HCT116 (cell line): Measurements from ENCODE around the gene TMEM59L. TPM values are rescaled to one million over a fixed set of nuclear protein-coding genes. Genes with fewer than 3 reads are reported as not detected.

Experiments used
- ATAC-seq: fragments of 200-7000 bp; cut with Tn5 transposase; 2 replicates; pipeline ENCODE4 v1.9.1; 2020; ENCODE audit warnings: mild to moderate bottlenecking, moderate library complexity
- BruUV-seq: library from RNA; stranded (reverse); fragments of 400-500 nt; replicated peaks from 2 replicates; lab custom pipeline; 2021; lab: Mats Ljungman, UMichigan
- CTCF ChIA-PET: fragments of 300-600 bp; sonication (Branson Sonifier 250); formaldehyde crosslinking; loops from one replicate; lab custom pipeline; 2021; ENCODE audit warnings: antibody characterized with exemption; lab: Charles Lee
- POLR2A ChIA-PET: fragments of 300-600, 350-600 bp; sonication (Branson Sonifier 250); formaldehyde crosslinking; loops from one replicate; lab custom pipeline; 2021; ENCODE audit warnings: antibody characterized with exemption; lab: Charles Lee
- RAD21 ChIA-PET, 2 experiments: fragments of 300-600 bp; sonication (Branson Sonifier 250); formaldehyde crosslinking; loops; one replicate each; lab custom pipeline; 2023; ENCODE audit warnings: low total read pairs in 2 of 2; ENCODE audit not compliant: uncharacterized antibody in 2 of 2, unreplicated experiment in 2 of 2, low non-redundant PET in 1 of 2; lab: Charles Lee
- DNase-seq: peaks from one replicate; pipeline ENCODE4 v3.0.0-alpha.2; 2010; ENCODE audit warnings: low read depth, low spot score
- H2AFZ ChIP-seq: fragments of 200-600 bp; shearing (Covaris generic), sonication (generic); 2 replicates; pipeline ENCODE4 v1.6.1; 2017; ENCODE audit warnings: low read depth, mixed run types, mixed read lengths, antibody characterized with exemption, low read length; ENCODE audit not compliant: poor library complexity, severe bottlenecking
- H3K27ac ChIP-seq: 2 replicates; pipeline ENCODE4 v1.5.1; 2012; ENCODE audit warnings: low read depth, low read length
- H3K27me3 ChIP-seq: fragments of 200-600 bp; sonication (generic); 2 replicates; pipeline ENCODE4 v1.6.1; 2016; ENCODE audit warnings: mixed run types, low read length, mixed read lengths; ENCODE audit not compliant: insufficient read depth
- H3K36me3 ChIP-seq, 2 experiments: fragments of 200-500 bp in 1 of 2; fragments of 200-600 bp in 1 of 2; sonication (Bioruptor generic) in 1 of 2; sonication (generic) in 1 of 2; 2 replicates each; pipeline versions ENCODE4 v1.5.1 to v1.6.1; 2014 to 2016; ENCODE audit warnings: low read length in 2 of 2, inconsistent platforms in 1 of 2, mixed read lengths in 1 of 2, mixed run types in 1 of 2; ENCODE audit not compliant: insufficient read depth in 2 of 2, control insufficient read depth in 1 of 2
- H3K4me1 ChIP-seq, 2 experiments: fragments of 200-600 bp in 1 of 2; sonication (generic) in 1 of 2; 2 replicates each; pipeline versions ENCODE4 v1.5.1 to v1.6.1; 2012 to 2017; ENCODE audit warnings: low read length in 2 of 2, inconsistent platforms in 1 of 2, mild to moderate bottlenecking in 1 of 2, mixed read lengths in 1 of 2, mixed run types in 1 of 2, moderate library complexity in 1 of 2; ENCODE audit not compliant: insufficient read depth in 2 of 2, control insufficient read depth in 1 of 2
- H3K4me2 ChIP-seq: fragments of 200-600 bp; sonication (generic); 2 replicates; pipeline ENCODE4 v1.6.1; 2017; ENCODE audit warnings: mixed run types, low read length, mixed read lengths
- H3K4me3 ChIP-seq, 2 experiments: fragments of 200-600 bp in 1 of 2; sonication (generic) in 1 of 2; replicated peaks in 1 of 2; 2 replicates each; pipeline ENCODE4 v1.5.1; 2011 to 2016; ENCODE audit warnings: low read length in 2 of 2, control low read depth in 1 of 2, low read depth in 1 of 2, mild to moderate bottlenecking in 1 of 2, mixed read lengths in 1 of 2, mixed run types in 1 of 2
- H3K79me2 ChIP-seq: fragments of 200-600 bp; sonication (generic); 2 replicates; pipeline ENCODE4 v1.6.1; 2017; ENCODE audit warnings: mild to moderate bottlenecking, mixed run types, low read length, moderate library complexity, mixed read lengths; ENCODE audit not compliant: insufficient read depth
- H3K9ac ChIP-seq: fragments of 200-600 bp; sonication (generic); 2 replicates; pipeline ENCODE4 v1.6.1; 2016; ENCODE audit warnings: low read length, mixed read lengths
- H3K9me2 ChIP-seq: fragments of 200-600 bp; sonication (generic), shearing (Covaris generic); 2 replicates; pipeline ENCODE4 v1.6.1; 2017; ENCODE audit warnings: mixed run types, mild to moderate bottlenecking, moderate library complexity; ENCODE audit not compliant: insufficient read depth
- H3K9me3 ChIP-seq, 2 experiments: fragments of 200-500 bp in 1 of 2; fragments of 200-600 bp in 1 of 2; sonication (Bioruptor generic) in 1 of 2; sonication (generic) in 1 of 2; 2 replicates each; pipeline ENCODE4 v1.6.1; 2014 to 2017; ENCODE audit warnings: low read length in 2 of 2, mixed read lengths in 2 of 2, inconsistent platforms in 1 of 2, low read depth in 1 of 2, mild to moderate bottlenecking in 1 of 2, mixed run types in 1 of 2, moderate library complexity in 1 of 2; ENCODE audit not compliant: control insufficient read depth in 1 of 2, insufficient read depth in 1 of 2
- H4K20me1 ChIP-seq: fragments of 200-600 bp; sonication (generic), shearing (Covaris generic); 2 replicates; pipeline ENCODE4 v1.6.1; 2017; ENCODE audit warnings: mixed run types, mild to moderate bottlenecking, moderate library complexity; ENCODE audit not compliant: insufficient read depth
- ATF3 ChIP-seq: IDR thresholded peaks from 2 replicates; pipeline ENCODE4 v1.6.1; 2012
- EGR1 ChIP-seq: IDR thresholded peaks from 2 replicates; pipeline ENCODE4 v1.6.1; 2012; ENCODE audit warnings: low read depth
- FOSL1 ChIP-seq: IDR thresholded peaks from 2 replicates; pipeline ENCODE4 v1.6.1; 2012; ENCODE audit warnings: low read depth
- POLR2AphosphoS5 ChIP-seq: IDR thresholded peaks from 2 replicates; pipeline ENCODE4 v1.6.1; 2011; ENCODE audit warnings: mild to moderate bottlenecking, low read depth, low read length, moderate library complexity
- RAD21 ChIP-seq: IDR thresholded peaks from 2 replicates; pipeline ENCODE4 v1.6.1; 2012; ENCODE audit warnings: low read depth, mild to moderate bottlenecking
- SIN3A ChIP-seq: IDR thresholded peaks from 2 replicates; pipeline ENCODE4 v1.6.1; 2012; ENCODE audit warnings: low read depth
- TCF7L2 ChIP-seq: IDR thresholded peaks from 2 replicates; pipeline ENCODE4 v1.7.0; 2011; ENCODE audit warnings: borderline replicate concordance, inconsistent platforms; ENCODE audit not compliant: insufficient read depth, insufficient read length; ENCODE audit errors: extremely low read depth
- YY1 ChIP-seq: IDR thresholded peaks from 2 replicates; pipeline ENCODE4 v1.6.1; 2011; ENCODE audit warnings: low read length, low read depth, moderate library complexity, mild to moderate bottlenecking; ENCODE audit not compliant: insufficient replicate concordance; ENCODE audit errors: extremely low read depth
- ZFX ChIP-seq: fragments of 450-650 bp; IDR thresholded peaks from 2 replicates; pipeline ENCODE4 v1.6.1; 2017
- intact Hi-C: fragments of 100-400 bp; cut with micrococcal nuclease; formaldehyde crosslinking; loops from 2 replicates; pipeline ENCODE4 v1.10.0; 2022
- total RNA-seq: library from RNA; stranded (reverse); gene quantifications from one replicate; pipeline ENCODE4 v1.2.1, GENCODE V29; 2021; ENCODE audit not compliant: unreplicated experiment
- TF ChIP-seq, protein P1 (sequence below): IDR thresholded peaks from 2 replicates; pipeline ENCODE4 v1.6.1; 2011; ENCODE audit warnings: mild to moderate bottlenecking, low read length, moderate library complexity; ENCODE audit not compliant: insufficient replicate concordance; ENCODE audit errors: extremely low read depth

The TMEM59L gene
- total RNA-seq, 1 experiment from 2014 or later, result 14.3 TPM

DNA sequence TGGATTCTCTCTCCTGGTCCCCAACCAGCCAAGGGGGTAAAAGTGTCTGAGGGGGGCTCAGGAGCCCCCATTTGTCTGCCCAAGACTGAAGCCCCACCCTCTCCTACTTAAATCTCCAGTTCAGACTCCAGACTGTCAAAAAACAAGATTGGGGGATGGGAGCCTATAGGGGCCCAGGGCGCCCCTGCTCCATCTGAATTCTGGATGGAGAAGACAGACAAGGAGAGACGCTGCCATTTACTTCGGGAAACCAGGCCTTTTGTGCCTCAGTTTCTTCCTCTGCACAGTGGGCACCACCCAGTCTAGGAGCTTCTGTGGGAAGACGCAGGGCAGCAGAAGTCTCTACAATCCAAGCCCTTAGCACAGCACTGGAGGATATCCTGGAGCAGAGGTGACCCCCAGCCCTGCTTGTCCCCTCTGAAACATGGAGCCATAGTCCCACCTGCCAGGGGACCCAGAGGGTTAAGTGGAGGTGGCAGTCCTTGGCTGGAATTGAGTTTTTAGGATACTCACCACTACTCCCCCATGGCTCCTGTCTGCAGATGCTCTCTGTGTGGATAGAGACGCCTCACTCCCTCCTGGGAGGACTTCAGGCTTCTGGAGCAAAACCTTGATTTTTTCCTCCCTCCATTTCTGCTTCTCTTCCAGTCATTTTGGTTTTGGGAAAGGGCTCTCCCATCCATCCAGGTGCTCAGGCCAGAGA lies 4.4 kb upstream of the TMEM59L start:
- H3K4me2 ChIP-seq, result peak overlapping the region; percentile 99

DNA sequence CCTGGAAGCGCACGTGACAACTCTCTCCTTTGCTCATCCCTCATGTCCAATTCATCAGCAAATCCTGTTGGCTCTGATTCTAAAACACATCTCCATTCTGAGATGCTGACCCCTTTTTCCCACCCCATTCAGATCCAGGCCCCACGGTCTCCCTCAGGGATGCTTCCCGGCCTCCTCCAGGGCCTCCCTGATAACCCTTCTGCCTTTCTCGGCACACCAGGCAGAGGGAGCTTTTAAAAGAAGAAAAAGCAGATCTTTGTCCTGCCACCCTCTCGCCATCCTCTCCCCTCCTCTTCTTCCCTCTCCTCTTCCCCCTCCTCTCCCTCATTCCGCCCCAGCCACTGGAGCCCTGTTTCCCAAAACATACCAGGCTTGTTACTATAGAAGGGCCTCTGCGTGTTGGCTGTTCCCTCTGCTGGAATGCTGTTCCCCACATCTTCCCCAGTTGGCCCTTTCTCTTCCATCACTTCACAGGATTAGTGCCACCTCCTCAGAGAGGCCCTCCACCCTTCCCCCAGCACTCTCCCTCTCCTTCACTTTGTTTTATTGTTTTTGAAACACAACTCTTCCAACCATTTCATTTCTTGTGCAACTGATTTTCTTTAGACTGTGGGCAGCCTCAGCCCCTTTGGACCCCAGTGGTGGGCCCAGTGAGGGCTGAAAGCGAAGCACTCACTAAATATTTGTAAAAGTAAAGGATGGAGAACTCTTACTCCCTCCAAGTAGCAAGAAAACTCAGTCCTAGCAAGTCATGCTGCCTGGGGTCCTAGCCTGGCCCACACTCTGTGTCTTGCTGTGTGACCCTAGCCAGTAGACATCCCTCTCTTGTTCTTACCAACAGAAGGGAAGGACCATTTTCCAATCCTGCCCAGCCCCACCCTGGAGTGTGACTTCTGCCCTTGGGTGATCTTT lies 3.6 kb upstream of the TMEM59L start:
- Histone ChIP-seq H2AFZ (no peak overlapping the region), H3K4me3 (no peak overlapping the region), H3K4me2 (no peak overlapping the region), H3K27ac (no peak overlapping the region), H3K79me2 (no peaks in the 10 kb centered on the region), H3K36me3 (no peaks in the 10 kb centered on the region), H3K9me3 (no peaks in the 10 kb centered on the region), H4K20me1 (no peaks in the 10 kb centered on the region), H3K4me1 (peaks cover 25 to 52% of the 10 kb centered on the region in 2 experiments)
- ATAC-seq (no peak), DNase-seq (no peak)
- intact Hi-C loops, result no loop called here
- RAD21 ChIA-PET, result no interaction called here
- POLR2A ChIA-PET, result no interaction called here
- no TSS peak for BruUV-seq
- CTCF ChIA-PET, result no interaction called here
- no peak for TF ChIP-seq EGR1
- no peak for TF ChIP-seq FOSL1
- TF ChIP-seq ATF3, result no peak
- no peak for TF ChIP-seq YY1
- TF ChIP-seq POLR2AphosphoS5, result no peak
- TF ChIP-seq, protein P1, sequence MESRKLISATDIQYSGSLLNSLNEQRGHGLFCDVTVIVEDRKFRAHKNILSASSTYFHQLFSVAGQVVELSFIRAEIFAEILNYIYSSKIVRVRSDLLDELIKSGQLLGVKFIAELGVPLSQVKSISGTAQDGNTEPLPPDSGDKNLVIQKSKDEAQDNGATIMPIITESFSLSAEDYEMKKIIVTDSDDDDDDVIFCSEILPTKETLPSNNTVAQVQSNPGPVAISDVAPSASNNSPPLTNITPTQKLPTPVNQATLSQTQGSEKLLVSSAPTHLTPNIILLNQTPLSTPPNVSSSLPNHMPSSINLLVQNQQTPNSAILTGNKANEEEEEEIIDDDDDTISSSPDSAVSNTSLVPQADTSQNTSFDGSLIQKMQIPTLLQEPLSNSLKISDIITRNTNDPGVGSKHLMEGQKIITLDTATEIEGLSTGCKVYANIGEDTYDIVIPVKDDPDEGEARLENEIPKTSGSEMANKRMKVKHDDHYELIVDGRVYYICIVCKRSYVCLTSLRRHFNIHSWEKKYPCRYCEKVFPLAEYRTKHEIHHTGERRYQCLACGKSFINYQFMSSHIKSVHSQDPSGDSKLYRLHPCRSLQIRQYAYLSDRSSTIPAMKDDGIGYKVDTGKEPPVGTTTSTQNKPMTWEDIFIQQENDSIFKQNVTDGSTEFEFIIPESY, result no peak
- TF ChIP-seq RAD21, result no peak
- TF ChIP-seq SIN3A, result no peak
- TF ChIP-seq ZFX, result no peak
- TF ChIP-seq, all 23 proteins: peak for 0
- Histone ChIP-seq H3K27me3 (peaks cover 33% of the 10 kb centered on the region; the same call in 1 of the 2 replicates), H3K9ac (no peak overlapping the region), H3K9me2 (no peaks in the 10 kb centered on the region)

More for the DNA sequence above, 4.4 kb upstream of the TMEM59L start:
- no peaks in the 10 kb centered on the region for H3K36me3 ChIP-seq
- no TSS peak for BruUV-seq
- H2AFZ ChIP-seq, result no peak overlapping the region
- ATAC-seq, result no peak
- H3K4me3 ChIP-seq, result peak overlapping the region; percentile 53 to 65
- H3K4me1 ChIP-seq, result peaks cover 25 to 50% of the 10 kb centered on the region in 2 experiments
- no peak for DNase-seq
- H3K9ac ChIP-seq, result no peak overlapping the region
- ChIA-PET RAD21 (no interaction called here), POLR2A (no interaction called here), CTCF (no interaction called here)
- intact Hi-C loops, result no loop called here
- H3K27ac ChIP-seq, result no peak overlapping the region
- H3K9me3 ChIP-seq, result no peaks in the 10 kb centered on the region
- H3K79me2 ChIP-seq, result no peaks in the 10 kb centered on the region
- peaks cover 30% of the 10 kb centered on the region; the same call in 1 of the 2 replicates for H3K27me3 ChIP-seq
- no peak for TF ChIP-seq FOSL1
- TF ChIP-seq TCF7L2, result no peak
- H4K20me1 ChIP-seq, result no peaks in the 10 kb centered on the region
- no peaks in the 10 kb centered on the region for H3K9me2 ChIP-seq
